ENCODE data around the gene DOP1B. TPM values are rescaled to one million over a fixed set of nuclear protein-coding genes. Genes with fewer than 3 reads are reported as not detected.

DOP1B gene
- total and polyA plus RNA-seq, 2 of the 4 experiments (the other 2 are of a cell fraction): 8.8 to 13.0 TPM

GRCh38 chr21:36160850-36161178, 4.2 kb downstream of the DOP1B start:
- ChIA-PET CTCF (no interaction called here), POLR2A (ENCODE audit: unreplicated experiment) (no interaction called here)
- H3K18ac ChIP-seq (ENCODE audit: low read depth, low read length): no peak overlapping the region
- dilution Hi-C loops (cut with HindIII; ENCODE audit: low sequenced_read_pairs, unreplicated experiment) (no loop called here), in situ Hi-C loops (cut with MboI; ENCODE audit: low sequenced_read_pairs) (no loop called here), intact Hi-C loops (cut with micrococcal nuclease) (no loop called here)
- no peak overlapping the region for H3K56ac ChIP-seq (ENCODE audit: extremely low read depth, insufficient read depth, low read length)
- BruUV-seq (replicated peaks): no TSS peak
- no peaks in the 10 kb centered on the region for H3K9me3 ChIP-seq (ENCODE audit: control insufficient read depth, insufficient read depth, low read length)
- no peak overlapping the region for H3K14ac ChIP-seq (replicated peaks; ENCODE audit: low read depth, low read length)
- peaks cover 42 to 62% of the 10 kb centered on the region in 2 experiments for H3K79me1 ChIP-seq (ENCODE audit: low read depth in 1 of 2, low read length in 2 of 2)
- no peak overlapping the region for H2BK5ac ChIP-seq (ENCODE audit: low read depth, low read length, poor library complexity, severe bottlenecking)
- H3K4me2 ChIP-seq (ENCODE audit: low read depth, low read length): no peak overlapping the region
- no peak overlapping the region for H4K91ac ChIP-seq (ENCODE audit: insufficient read depth, low read depth, low read length)
- no peak overlapping the region for H2BK120ac ChIP-seq (ENCODE audit: low read depth, low read length)
- no CpG with 5 or more reads among the region's 2 CpGs for WGBS, 2 experiments (ENCODE audit: extremely low coverage in 2 of 2, insufficient read length in 1 of 2)
- H3K27ac ChIP-seq (ENCODE audit: insufficient read depth, low read length): no peak overlapping the region
- H2AK5ac ChIP-seq (ENCODE audit: low read depth, low read length): no peak overlapping the region
- DNase-seq: no peak
- ATAC-seq (ENCODE audit: low read depth): no peak
- H2AFZ ChIP-seq (replicated peaks; ENCODE audit: low read length, poor library complexity): no peak overlapping the region
- H3K9me1 ChIP-seq (ENCODE audit: insufficient read depth, low read length): peaks cover 13% of the 10 kb centered on the region
- H3K9ac ChIP-seq (ENCODE audit: low read depth, low read length): no peak overlapping the region
- H4K5ac ChIP-seq (ENCODE audit: low read depth, low read length): no peak overlapping the region
- H3K23ac ChIP-seq (ENCODE audit: low read depth, low read length): no peak overlapping the region
- H3K27me3 ChIP-seq (ENCODE audit: control insufficient read depth, insufficient read depth, low read length): no peaks in the 10 kb centered on the region
- no peak overlapping the region for H4K8ac ChIP-seq (ENCODE audit: low read depth in 2 of 2, low read length in 2 of 2)
- no peak for TF ChIP-seq USF2 (IDR thresholded peaks at IDR 0.05; ENCODE audit: low read depth, low read length)
- no peak for TF ChIP-seq POLR2A (IDR thresholded peaks at IDR 0.05; ENCODE audit: low read depth, low read length)
- no peak for TF ChIP-seq MAZ (IDR thresholded peaks at IDR 0.05; ENCODE audit: borderline replicate concordance, low read depth, low read length)
- no peak for TF ChIP-seq MXI1 (IDR thresholded peaks at IDR 0.05; ENCODE audit: borderline replicate concordance, low read depth, low read length)
- TF ChIP-seq NFE2L2 (IDR thresholded peaks at IDR 0.05; ENCODE audit: low read depth, low read length): no peak
- TF ChIP-seq RAD21 (IDR thresholded peaks at IDR 0.05; ENCODE audit: low read length): no peak
- TF ChIP-seq CEBPB (IDR thresholded peaks at IDR 0.05; ENCODE audit: low read depth, low read length): no peak
- no peak for TF ChIP-seq ELK1 (IDR thresholded peaks at IDR 0.05; ENCODE audit: borderline replicate concordance, low read depth, low read length)
- H2BK15ac ChIP-seq (ENCODE audit: low read depth, low read length): no peak overlapping the region
- H3K4ac ChIP-seq (ENCODE audit: low read depth, low read length): no peak overlapping the region
- no peaks in the 10 kb centered on the region; the same call in 1 of the 2 replicates for H4K20me1 ChIP-seq (ENCODE audit: insufficient read depth, low read length)
- H3K36me3 ChIP-seq (ENCODE audit: control insufficient read depth, insufficient read depth, low read length): no peaks in the 10 kb centered on the region; the same call in 1 of the 2 replicates
- H3K4me3 ChIP-seq (ENCODE audit: insufficient read depth, low read depth, low read length): no peak overlapping the region
- peaks cover 4% of the 10 kb centered on the region for H3K4me1 ChIP-seq (ENCODE audit: control insufficient read depth, insufficient read depth, low read length)
- no peak overlapping the region for H2AK9ac ChIP-seq (replicated peaks; ENCODE audit: low read depth, low read length, poor library complexity)
- H2BK20ac ChIP-seq (ENCODE audit: low read depth, low read length): no peak overlapping the region

All from IMR-90 (cell line).